NCI-H2196 treated with DMSO at 0.1 percent for 48 hours (cell line): ENCODE data around the gene TMEM248.
A peak's percentile ranks its signal among the peaks of the same experiment; 100 is the strongest.
"Not testable (repeated sequence)": the region's sequence is repeated elsewhere in the genome, so short reads cannot be mapped to it uniquely, and the experiment has no call there.

Source experiments
- DNase-seq: peaks from one replicate; lab custom pipeline; 2025; ENCODE audit not compliant: unreplicated experiment; lab: John Stamatoyannopoulos, UW

The TMEM248 gene

DNA sequence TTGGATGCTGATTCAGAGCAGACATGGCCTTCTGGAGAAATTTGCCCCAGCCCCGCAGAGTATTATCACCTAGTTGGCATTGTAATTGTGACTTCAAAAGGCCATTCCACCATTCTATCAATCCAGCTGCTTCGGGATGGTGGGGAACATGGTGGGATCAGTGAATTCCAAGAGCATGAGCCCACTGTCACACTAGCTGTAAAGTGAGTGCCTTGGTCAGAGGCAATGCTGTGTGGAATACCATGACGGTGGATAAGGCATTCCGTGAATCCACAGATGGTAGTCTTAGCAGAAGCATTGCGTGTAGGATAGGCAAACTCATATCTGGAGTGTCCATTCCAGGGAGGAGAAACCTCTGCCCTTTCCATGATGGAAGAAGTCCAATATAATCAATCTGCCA lies 13.3 kb upstream of the TMEM248 start:
- no peak for DNase-seq

DNA sequence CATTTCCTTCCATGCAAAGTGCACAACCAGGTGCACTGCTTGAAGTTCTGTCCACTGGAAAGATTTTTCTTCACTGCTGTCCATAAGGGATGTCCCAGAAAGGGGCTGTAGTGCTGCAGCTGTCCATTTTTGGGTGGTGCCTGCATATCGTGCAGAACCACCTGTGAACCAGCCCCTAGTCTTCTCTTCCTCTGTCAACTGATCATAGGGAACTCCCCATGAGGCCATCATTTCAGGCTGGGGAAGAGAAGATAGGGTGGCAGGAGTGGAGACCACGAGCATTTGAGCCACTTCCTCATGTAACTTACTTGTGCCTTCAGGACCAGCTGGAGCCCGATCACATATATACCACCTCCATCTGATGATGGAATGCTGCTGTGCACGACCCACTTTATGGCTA lies 12.4 kb upstream of the TMEM248 start:
- DNase-seq = not testable (repeated sequence)

DNA sequence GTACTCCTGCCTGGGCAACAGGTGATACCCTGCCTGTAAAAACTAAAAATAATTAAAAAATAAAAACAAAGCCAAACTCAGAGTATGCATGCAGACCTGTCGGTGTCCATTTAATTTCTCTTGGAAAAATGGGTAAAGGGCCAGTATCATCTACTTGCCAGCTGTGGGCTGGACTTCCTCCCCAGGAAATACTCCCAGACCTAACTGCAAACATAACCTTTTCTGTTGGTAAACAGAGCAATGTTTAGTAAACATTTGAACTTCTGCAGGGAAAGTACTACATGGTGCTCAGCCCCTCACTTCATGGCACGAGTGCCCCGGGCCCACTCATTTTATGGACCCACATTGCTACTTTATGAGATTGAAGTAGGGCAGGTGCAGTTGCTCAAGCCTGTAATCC lies 10.2 kb upstream of the TMEM248 start:
- DNase-seq = no peak

GRCh38 chr7:66911191-66911590 lies 9.8 kb upstream of the TMEM248 start:
- not testable (repeated sequence) for DNase-seq

- DNase-seq = no peak
These were observed 8.8 kb upstream of the TMEM248 start for GRCh38 chr7:66912195-66912594.

DNA sequence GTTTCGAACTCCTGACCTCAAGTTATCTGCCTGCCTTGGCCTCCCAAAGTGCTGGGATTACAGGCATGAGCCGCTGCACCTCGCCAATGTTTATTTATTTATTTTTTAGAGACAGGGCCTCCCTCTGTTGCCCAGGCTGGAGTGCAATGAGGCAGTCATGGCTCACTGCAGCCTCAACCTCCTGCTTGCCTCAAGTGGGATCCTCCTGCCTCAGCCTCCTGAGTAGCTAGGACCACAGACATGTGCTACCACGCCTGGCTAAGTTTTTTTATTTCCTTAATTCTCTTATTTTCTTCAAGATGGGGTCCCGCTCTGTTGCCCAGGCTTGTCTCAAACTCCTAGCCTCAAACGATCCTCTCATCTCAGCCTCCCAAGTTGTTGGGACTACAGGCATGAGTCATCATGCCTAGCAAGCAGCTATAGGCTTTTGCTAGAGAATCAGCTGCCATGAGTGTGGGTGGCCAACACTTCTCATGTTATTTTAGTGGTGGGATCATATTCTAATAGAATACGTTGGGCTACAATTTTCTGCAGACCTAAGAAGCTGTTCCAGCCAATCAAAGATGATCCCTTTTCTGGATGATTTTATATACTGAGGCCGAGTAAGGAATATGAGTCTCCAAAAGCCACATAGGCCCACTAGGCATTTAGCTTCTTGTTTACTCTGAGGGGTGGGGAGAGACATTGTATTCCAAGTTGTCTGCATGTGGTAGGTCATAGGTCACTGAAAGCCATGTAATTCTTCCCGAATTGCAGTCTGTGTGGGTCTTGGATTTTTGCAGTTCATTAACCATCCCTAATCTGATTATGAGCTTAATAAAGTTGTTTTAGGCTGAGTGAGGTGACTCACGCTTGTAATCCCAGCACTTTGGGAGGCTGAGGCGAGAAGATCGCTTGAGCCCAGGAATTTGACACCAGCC lies 7.6 kb upstream of the TMEM248 start:
- DNase-seq = no peak

DNA sequence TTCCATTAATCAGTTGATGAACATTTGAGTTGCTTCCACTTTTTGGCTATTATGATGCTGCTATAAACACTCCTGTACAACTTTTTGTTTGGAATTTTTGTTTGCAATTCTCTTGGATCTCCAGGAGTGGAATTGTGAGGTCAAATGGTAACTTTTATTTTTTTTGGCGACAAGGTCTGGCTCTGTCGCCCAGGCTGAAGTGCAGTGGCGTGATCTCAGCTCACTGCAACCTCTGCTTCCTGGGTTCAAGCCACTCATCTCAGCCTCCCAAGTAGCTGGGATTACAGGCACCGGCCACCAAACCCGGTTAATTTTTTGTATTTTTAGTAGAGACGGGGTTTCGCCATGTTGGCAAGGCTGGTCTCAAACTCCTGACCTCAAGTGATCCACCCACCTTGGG lies 3.1 kb upstream of the TMEM248 start:
- DNase-seq = not testable (repeated sequence)

DNA sequence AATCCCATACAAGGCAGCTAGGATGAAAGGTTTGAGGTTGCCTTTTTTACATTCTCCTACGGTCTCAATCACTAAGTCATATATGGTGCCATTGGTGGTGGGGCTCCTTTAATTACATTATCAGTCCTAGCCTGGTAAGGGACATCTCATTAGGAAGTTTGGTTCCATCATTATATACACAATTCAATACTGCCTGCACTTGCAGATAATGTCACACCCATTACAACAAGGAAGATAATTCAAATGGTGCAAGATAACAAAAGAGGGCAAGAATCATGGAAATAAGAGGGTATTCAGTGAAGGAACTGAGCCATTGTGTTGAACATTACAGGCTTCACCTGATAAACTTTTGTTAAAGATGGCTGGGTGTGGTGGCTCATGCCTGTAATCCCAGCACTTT lies 1.7 kb upstream of the TMEM248 start:
- DNase-seq = no peak

GRCh38 chr7:66919704-66920103 lies 1.3 kb upstream of the TMEM248 start:
- DNase-seq = no peak

- no peak for DNase-seq
These were observed 769 bp upstream of the TMEM248 start for GRCh38 chr7:66920256-66920655.

DNA sequence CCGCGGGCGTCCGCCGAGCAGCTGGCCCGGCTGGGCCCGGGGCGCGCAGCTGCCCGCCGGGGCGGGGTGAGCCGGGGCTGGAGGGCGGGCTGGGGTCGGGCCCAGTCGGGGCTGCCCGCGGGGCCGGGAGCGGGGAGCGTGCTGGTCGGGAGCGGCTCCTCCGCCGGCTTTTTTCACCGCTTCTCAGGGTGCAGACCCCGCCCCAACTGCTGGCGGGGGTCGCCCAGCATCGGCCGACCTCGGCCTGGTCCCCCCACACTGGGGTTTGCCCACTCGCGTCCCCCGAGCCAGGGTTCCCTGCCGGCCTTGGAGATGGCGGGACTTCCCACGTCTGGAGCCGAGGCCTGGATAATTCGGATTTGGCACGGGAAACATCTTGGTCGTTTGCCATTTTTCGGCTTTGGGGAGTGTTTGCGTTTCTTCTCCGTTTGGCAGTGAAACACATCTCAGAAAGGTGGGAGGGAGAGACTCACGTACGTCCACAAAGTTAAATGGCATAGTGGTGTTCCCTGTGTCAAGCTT lies 432 bp downstream of the TMEM248 start:
- DNase-seq = peak; percentile 19

DNA sequence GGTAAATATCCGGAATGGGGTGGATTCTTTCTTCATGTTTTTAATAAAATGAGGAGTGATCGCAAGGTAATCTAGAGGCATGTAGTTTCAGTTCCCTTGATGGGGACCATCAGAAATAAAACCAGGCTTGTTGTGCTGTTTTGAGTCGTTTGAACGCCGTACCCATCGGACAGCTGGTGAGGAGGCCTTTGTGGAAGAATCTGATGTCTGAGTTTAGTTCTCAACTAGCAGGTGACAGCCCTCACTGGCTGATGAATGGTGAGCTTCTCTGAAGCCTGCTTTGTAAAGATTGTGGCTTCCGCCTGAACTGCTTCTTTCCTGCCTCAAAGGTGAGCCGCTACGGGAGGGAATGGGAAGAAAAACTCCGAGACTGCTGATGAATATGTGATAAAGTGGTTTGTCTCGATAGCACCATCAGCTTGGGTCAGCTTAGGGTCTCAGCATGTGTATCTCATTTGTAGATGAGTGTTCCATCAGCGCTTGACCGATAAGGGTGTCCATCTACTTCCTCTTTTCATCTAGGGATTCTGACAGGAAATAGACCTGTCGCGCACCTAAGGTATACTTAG lies 977 bp downstream of the TMEM248 start:
- DNase-seq = no peak

- no peak for DNase-seq
These were observed 4.2 kb downstream of the TMEM248 start for GRCh38 chr7:66925255-66925654.

- no peak for DNase-seq
These were observed 6.4 kb downstream of the TMEM248 start for GRCh38 chr7:66927348-66927948.

DNA sequence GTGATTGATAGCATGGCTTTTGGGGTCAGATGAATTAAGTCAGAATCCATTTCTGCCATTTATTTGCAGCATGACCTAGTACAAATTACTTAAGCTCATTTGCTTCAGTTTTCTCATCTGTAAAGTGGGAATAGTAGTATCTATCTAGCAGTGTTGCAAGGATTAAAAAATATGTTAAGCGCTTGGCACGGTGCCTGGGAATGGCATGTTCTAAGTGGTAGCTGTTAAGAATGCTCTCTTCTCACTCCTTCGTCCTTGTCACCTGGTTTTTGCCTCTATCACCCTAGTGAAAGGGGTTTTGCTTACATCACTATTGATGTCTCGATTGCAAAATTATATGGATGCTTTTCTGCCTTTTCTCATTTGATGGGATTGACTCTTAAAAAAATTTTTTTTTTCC lies 7.4 kb downstream of the TMEM248 start:
- DNase-seq = no peak

DNA sequence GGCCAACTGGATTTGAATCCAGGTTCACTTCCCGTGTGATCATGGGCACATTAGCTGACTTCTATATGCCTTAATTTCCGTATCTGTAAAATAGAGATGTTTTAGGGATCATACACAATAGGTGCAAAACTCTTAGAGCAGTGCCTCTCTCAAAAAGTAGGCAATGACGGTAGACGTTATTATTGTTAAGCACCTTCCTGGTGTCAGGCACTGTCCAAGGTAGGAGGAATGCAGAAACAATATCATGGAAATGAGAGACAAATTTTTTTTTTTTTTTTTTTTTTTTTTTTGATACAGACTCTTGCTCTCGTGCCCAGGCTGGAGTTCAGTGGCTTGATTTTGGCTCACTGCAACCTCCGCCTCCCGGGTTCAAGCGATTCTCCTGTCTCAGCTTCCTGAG lies 8.1 kb downstream of the TMEM248 start:
- no peak for DNase-seq

DNA sequence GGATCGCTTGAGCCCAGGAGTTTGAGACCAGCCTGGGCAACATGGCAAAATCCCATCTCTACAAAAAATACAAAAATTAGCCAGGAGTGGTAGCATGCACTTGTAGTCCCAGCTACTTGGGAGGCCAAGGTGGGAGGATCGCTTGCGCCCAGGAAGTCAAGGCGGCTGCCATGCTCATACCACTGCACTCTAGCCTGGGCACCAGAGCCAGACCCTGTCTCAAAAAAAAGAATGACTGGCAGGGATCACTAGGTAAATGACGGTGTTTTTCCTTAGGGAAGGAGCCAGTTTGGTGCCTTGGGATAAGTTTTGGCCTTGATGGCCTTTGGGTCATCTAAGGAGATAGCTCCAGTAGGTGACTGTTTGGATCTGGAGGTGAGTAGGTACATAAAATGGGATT lies 8.9 kb downstream of the TMEM248 start:
- no peak for DNase-seq

- no peak for DNase-seq
These were observed 9.3 kb downstream of the TMEM248 start for GRCh38 chr7:66930341-66930740.

DNA sequence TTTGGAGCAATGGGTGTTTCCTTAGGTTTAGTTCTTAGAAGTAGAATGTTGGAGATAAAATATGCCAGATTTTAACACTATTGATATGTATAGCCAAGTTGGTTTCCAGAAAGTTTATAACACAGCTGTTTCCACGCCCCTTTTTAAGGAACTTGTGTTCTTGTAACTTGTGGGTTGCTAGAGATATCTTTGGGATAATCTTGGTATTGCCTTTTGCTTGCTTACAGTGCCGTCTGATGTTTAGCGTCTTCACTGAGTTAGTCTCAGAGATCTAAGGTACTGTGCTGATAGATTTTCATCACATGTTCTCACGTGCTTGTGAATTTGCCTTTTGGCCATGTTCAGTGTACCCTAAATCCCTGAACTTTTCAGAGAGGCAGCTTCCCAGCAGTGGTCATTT lies 12.4 kb downstream of the TMEM248 start:
- DNase-seq = no peak

GRCh38 chr7:66937940-66938339 lies 16.9 kb downstream of the TMEM248 start:
- no peak for DNase-seq

DNA sequence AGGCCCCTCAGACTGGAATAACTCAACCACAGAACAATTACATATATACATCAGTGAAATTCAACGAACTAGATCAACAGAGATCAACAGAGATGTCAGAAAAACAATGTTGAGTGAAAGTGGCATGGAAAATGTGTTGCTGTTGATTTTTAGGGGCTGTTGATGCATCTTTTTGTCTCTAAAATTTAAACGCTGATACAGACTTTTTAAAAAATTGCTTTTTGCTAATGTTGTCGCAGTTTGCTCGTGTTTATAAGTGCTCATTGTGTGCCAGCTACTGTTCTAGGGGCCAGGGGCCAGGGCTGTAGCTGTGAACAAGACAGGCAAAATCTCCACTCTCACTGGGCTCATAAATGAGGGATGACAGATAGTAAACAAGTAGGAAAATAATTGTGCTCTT lies 18.3 kb downstream of the TMEM248 start:
- DNase-seq = no peak

DNA sequence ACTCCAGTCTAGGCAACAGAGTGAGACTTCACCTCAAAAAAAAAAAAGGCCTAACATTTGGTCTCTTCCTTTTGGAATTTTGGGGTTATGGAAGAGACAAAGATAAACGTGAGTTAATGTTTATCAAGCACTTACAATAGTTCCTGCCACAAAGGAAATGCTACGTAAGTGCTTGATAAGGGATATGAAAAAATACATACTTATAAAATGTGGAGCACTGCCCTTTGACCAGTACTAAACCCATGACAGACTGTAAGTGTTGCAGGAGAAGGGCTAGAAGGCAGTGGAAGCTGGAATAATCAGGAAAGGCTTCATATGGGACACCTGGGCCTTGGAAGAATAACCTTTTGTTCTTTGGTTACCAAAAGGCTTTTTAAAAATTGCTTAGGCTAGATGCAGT lies 25.5 kb downstream of the TMEM248 start:
- DNase-seq = no peak
